Measurements from ENCODE around the gene ZNF830. TPM values are rescaled to one million over a fixed set of nuclear protein-coding genes. Genes with fewer than 3 reads are reported as not detected.

Gene ZNF830
- total and polyA plus RNA-seq, 12 donors, result 5.9 to 16.9 (median 11.0) TPM

GRCh38 chr17:34979650-34980352 lies 18.5 kb downstream of the ZNF830 start:
- Histone ChIP-seq H3K4me1 (replicated peaks in 1 of 2) (peaks cover 18% of the 10 kb centered on the region in 2 donors), H3K27ac (peak overlapping the region; percentile 86 to 99 (median 99)), H3K36me3 (replicated peaks in 1 of 2) (no peaks in the 10 kb centered on the region), H3K4me3 (peak overlapping the region in 3 of 4 donors; percentile 76 to 86 (median 81)), H3K27me3 (no peaks in the 10 kb centered on the region), H3K9me3 (replicated peaks in 1 of 3) (no peaks in the 10 kb centered on the region)
- 21 to 27% (median 21%) methylated on average over 11 to 15 of the region's 15 CpGs for WGBS, 4 donors
- intact Hi-C loops (cut with DNase I), result loop anchor here in 1 of 2 donors (10.0 kb wide), 1 partner anchor 85 kb away; the partner anchor contains the start of gene RFFL
- TF ChIP-seq, protein P1, sequence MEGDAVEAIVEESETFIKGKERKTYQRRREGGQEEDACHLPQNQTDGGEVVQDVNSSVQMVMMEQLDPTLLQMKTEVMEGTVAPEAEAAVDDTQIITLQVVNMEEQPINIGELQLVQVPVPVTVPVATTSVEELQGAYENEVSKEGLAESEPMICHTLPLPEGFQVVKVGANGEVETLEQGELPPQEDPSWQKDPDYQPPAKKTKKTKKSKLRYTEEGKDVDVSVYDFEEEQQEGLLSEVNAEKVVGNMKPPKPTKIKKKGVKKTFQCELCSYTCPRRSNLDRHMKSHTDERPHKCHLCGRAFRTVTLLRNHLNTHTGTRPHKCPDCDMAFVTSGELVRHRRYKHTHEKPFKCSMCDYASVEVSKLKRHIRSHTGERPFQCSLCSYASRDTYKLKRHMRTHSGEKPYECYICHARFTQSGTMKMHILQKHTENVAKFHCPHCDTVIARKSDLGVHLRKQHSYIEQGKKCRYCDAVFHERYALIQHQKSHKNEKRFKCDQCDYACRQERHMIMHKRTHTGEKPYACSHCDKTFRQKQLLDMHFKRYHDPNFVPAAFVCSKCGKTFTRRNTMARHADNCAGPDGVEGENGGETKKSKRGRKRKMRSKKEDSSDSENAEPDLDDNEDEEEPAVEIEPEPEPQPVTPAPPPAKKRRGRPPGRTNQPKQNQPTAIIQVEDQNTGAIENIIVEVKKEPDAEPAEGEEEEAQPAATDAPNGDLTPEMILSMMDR (IDR thresholded peaks at IDR 0.05), result no peak
- no peak for TF ChIP-seq POLR2A (IDR thresholded peaks at IDR 0.05)
- DNase-seq, result no peak

- H3K4me3 ChIP-seq, result peak within 1 kb of the TSS in 3 of 4 donors; percentile 76 to 86 (median 81)
- no peaks in the 10 kb centered on the region for H3K36me3 ChIP-seq (replicated peaks in 1 of 2)
- no peaks in the 10 kb centered on the region for H3K9me3 ChIP-seq (replicated peaks in 1 of 3)
- H3K27me3 ChIP-seq, result no peaks in the 10 kb centered on the region
- DNase-seq, result peak; percentile 95 to 97 (median 96)
- intact Hi-C loops (cut with DNase I), result loop anchor here in 1 of 2 donors (10.0 kb wide), 1 partner anchor 84 kb away; the partner anchor contains the start of gene RFFL
- peaks cover 18% of the 10 kb centered on the region in 2 donors for H3K4me1 ChIP-seq (replicated peaks in 1 of 2)
- peak within 1 kb of the TSS; percentile 86 to 99 (median 99) for H3K27ac ChIP-seq
- 0% methylated on average over 7 to 39 of the region's 39 CpGs for WGBS, 4 donors
- TF ChIP-seq, protein P1 (IDR thresholded peaks at IDR 0.05), result no peak
- TF ChIP-seq POLR2A (IDR thresholded peaks at IDR 0.05), result peak; percentile 69 to 94
Observed at GRCh38 chr17:34980353-34980680, 19.0 kb downstream of the ZNF830 start, which contains the start of gene LIG3. Gene LIG3 (plus strand): TSS chr17:34980512. CDS start chr17:34983006, 2,494 bp downstream.

GRCh38 chr17:34980681-34981537 lies 19.6 kb downstream of the ZNF830 start:
- peaks cover 18% of the 10 kb centered on the region in 2 donors for H3K4me1 ChIP-seq (replicated peaks in 1 of 2)
- H3K9me3 ChIP-seq (replicated peaks in 1 of 3), result no peaks in the 10 kb centered on the region
- TF ChIP-seq, protein P1 (IDR thresholded peaks at IDR 0.05), result peak in 5 of 6 experiments; percentile 37 to 65 (median 48)
- TF ChIP-seq POLR2A (IDR thresholded peaks at IDR 0.05), result peak in 1 of 2 donors; percentile 60
- peak overlapping the region in 3 of 4 donors; percentile 76 to 86 (median 81) for H3K4me3 ChIP-seq
- no peaks in the 10 kb centered on the region for H3K27me3 ChIP-seq
- peak overlapping the region; percentile 86 to 99 (median 99) for H3K27ac ChIP-seq
- peak; percentile 72 to 87 (median 78) for DNase-seq
- no peaks in the 10 kb centered on the region for H3K36me3 ChIP-seq (replicated peaks in 1 of 2)
- intact Hi-C loops (cut with DNase I), result loop anchor here in 1 of 2 donors (10.0 kb wide), 1 partner anchor 84 kb away; the partner anchor contains the start of gene RFFL
- 1 to 4% (median 1%) methylated on average over 5 to 69 of the region's 69 CpGs for WGBS, 4 donors
